CD14-positive monocyte (primary cell): Measurements from ENCODE around the gene KCTD2. TPM values are rescaled to one million over a fixed set of nuclear protein-coding genes. Genes with fewer than 3 reads are reported as not detected.
A peak's percentile ranks its signal among the peaks of the same experiment; 100 is the strongest.

Experiments
- DNase-seq, 3 donors: peaks; one replicate each; pipeline ENCODE4 v3.0.0-alpha.2; 2011 to 2022
- H2AFZ ChIP-seq: 2 replicates; pipeline ENCODE4 v1.6.0; 2012; ENCODE audit warnings: mild to moderate bottlenecking, low read depth, low read length, inconsistent platforms; ENCODE audit not compliant: insufficient read depth, poor library complexity, severe bottlenecking
- H3K27ac ChIP-seq, 2 donors: 1 replicate in 1 of 2; 2 replicates in 1 of 2; pipeline ENCODE4 v1.5.1; 2012 to 2013; ENCODE audit warnings: low read length in 2 of 2, control low read depth in 1 of 2, inconsistent platforms in 1 of 2, low read depth in 1 of 2, mild to moderate bottlenecking in 1 of 2
- H3K27me3 ChIP-seq, 2 donors: one replicate each; pipeline versions ENCODE4 v1.6.0 to v1.6.1; 2011 to 2013; ENCODE audit warnings: low read length in 2 of 2; ENCODE audit not compliant: control insufficient read depth in 2 of 2, insufficient read depth in 2 of 2
- H3K36me3 ChIP-seq, 2 donors: replicated peaks in 1 of 2; 1 replicate in 1 of 2; 2 replicates in 1 of 2; pipeline versions ENCODE4 v1.5.1 to v1.6.1; 2012 to 2013; ENCODE audit warnings: low read length in 2 of 2, control low read depth in 1 of 2, inconsistent platforms in 1 of 2, mild to moderate bottlenecking in 1 of 2; ENCODE audit not compliant: insufficient read depth in 2 of 2, control insufficient read depth in 1 of 2
- H3K4me1 ChIP-seq, 2 donors: 1 replicate in 1 of 2; 2 replicates in 1 of 2; pipeline versions ENCODE4 v1.5.1 to v1.6.1; 2012 to 2013; ENCODE audit warnings: low read length in 2 of 2, control low read depth in 1 of 2, inconsistent platforms in 1 of 2, mild to moderate bottlenecking in 1 of 2, moderate library complexity in 1 of 2; ENCODE audit not compliant: insufficient read depth in 2 of 2, control insufficient read depth in 1 of 2
- H3K4me2 ChIP-seq: replicated peaks from 2 replicates; pipeline ENCODE3; 2012; ENCODE audit warnings: low read length, moderate library complexity, mild to moderate bottlenecking; ENCODE audit not compliant: poor library complexity, severe bottlenecking; ENCODE audit errors: extremely low read depth
- H3K4me3 ChIP-seq, 3 experiments: fragments of 200-600 bp in 1 of 3; sonication (generic) in 1 of 3; replicated peaks in 1 of 3; 1 replicate in 2 of 3; 2 replicates in 1 of 3; pipeline ENCODE4 v1.5.1; 2011 to 2013; ENCODE audit warnings: low read length in 3 of 3, mild to moderate bottlenecking in 3 of 3, control low read depth in 2 of 3, low read depth in 2 of 3, inconsistent platforms in 1 of 3, moderate library complexity in 1 of 3
- H3K79me2 ChIP-seq: 2 replicates; pipeline ENCODE4 v1.6.0; 2012; ENCODE audit warnings: mild to moderate bottlenecking, control low read depth, inconsistent platforms, low read length, moderate library complexity; ENCODE audit not compliant: insufficient read depth
- H3K9ac ChIP-seq: 2 replicates; pipeline ENCODE4 v1.6.0; 2017; ENCODE audit warnings: low read length, mild to moderate bottlenecking; ENCODE audit not compliant: insufficient read depth, poor library complexity, severe bottlenecking
- H3K9me3 ChIP-seq, 2 donors: replicated peaks in 1 of 2; 1 replicate in 1 of 2; 2 replicates in 1 of 2; pipeline versions ENCODE4 v1.5.1 to v1.6.1; 2012 to 2013; ENCODE audit warnings: low read length in 2 of 2, control low read depth in 1 of 2; ENCODE audit not compliant: control insufficient read depth in 1 of 2, insufficient read depth in 1 of 2
- H4K20me1 ChIP-seq: 2 replicates; pipeline ENCODE4 v1.6.0; 2012; ENCODE audit warnings: mild to moderate bottlenecking, low read length, control low read depth, moderate library complexity; ENCODE audit not compliant: insufficient read depth
- H3K27ac Mint-ChIP-seq, 7 donors: one replicate each; pipeline ENCODE4 v1.8.0; 2020; ENCODE audit warnings: mild to moderate bottlenecking in 7 of 7, mixed read lengths in 7 of 7, moderate library complexity in 6 of 7, inconsistent platforms in 2 of 7
- H3K27me3 Mint-ChIP-seq, 3 donors: one replicate each; pipeline ENCODE4 v1.8.0; 2021 to 2022; ENCODE audit warnings: low read depth in 3 of 3, mild to moderate bottlenecking in 3 of 3, mixed read lengths in 3 of 3, moderate library complexity in 3 of 3, inconsistent platforms in 1 of 3
- H3K36me3 Mint-ChIP-seq, 2 donors: one replicate each; pipeline ENCODE4 v1.8.0; 2020; ENCODE audit warnings: mixed read lengths in 2 of 2, inconsistent platforms in 1 of 2, mild to moderate bottlenecking in 1 of 2
- H3K4me1 Mint-ChIP-seq: one replicate; pipeline ENCODE4 v1.8.0; 2020; ENCODE audit warnings: mild to moderate bottlenecking, mixed read lengths
- H3K4me3 Mint-ChIP-seq, 2 donors: one replicate each; pipeline ENCODE4 v1.8.0; 2020; ENCODE audit warnings: mild to moderate bottlenecking in 2 of 2, mixed read lengths in 2 of 2, moderate library complexity in 1 of 2
- H3K9me3 Mint-ChIP-seq, 7 donors: one replicate each; pipeline ENCODE4 v1.8.0; 2020 to 2022; ENCODE audit warnings: mixed read lengths in 7 of 7, mild to moderate bottlenecking in 6 of 7, moderate library complexity in 6 of 7, inconsistent platforms in 2 of 7
- CTCF ChIP-seq: fragments of 200-600 bp; IDR thresholded peaks from one replicate; pipeline ENCODE4 v1.8.0; 2022; ENCODE audit warnings: antibody characterized with exemption, mild to moderate bottlenecking
- WGBS: methylation state at CpG from one replicate; pipeline ENCODE4 v1.1.5; 2013; ENCODE audit warnings: missing lambda C conversion rate; ENCODE audit not compliant: insufficient coverage; 5-methylcytosine and 5-hydroxymethylcytosine counted together
- intact Hi-C, 2 donors: fragments of 100-400 bp; cut with micrococcal nuclease; formaldehyde crosslinking; loops; one replicate each; pipeline versions ENCODE4 v1.15.0 to v1.15.1; 2023
- polyA plus RNA-seq, 3 donors: library from polyadenylated mRNA; depleted of rRNA in 1 of 3; unstranded in 2 of 3; stranded (reverse) in 1 of 3; fragments of 300-500 nt in 2 of 3; fragments of >200 nt in 1 of 3; fragmentation: Illumina TruSeq in 2 of 3; gene quantifications; 1 replicate in 2 of 3; 2 replicates in 1 of 3; pipeline ENCODE4 v1.2.3, GENCODE V29; 2012 to 2021

The KCTD2 gene
- polyA plus RNA-seq, 3 donors: 2.8 to 17.0 (median 2.9) TPM

- peaks cover 11% of the 10 kb centered on the region for H3K79me2 ChIP-seq
- peaks cover 11% of the 10 kb centered on the region for H4K20me1 ChIP-seq
- peaks cover 17% of the 10 kb centered on the region for H3K4me1 Mint-ChIP-seq
- H3K36me3 ChIP-seq: no peaks in the 10 kb centered on the region
- DNase-seq: no peak
- H3K4me3 ChIP-seq: no peak overlapping the region
- no peak overlapping the region for H3K4me3 Mint-ChIP-seq
- no peak overlapping the region for H3K9ac ChIP-seq
- TF ChIP-seq CTCF: no peak
- H3K36me3 Mint-ChIP-seq: peaks cover 0 to 2% of the 10 kb centered on the region in 2 donors
- no peak overlapping the region for H2AFZ ChIP-seq
- no peaks in the 10 kb centered on the region for H3K27me3 ChIP-seq
- H3K27ac Mint-ChIP-seq: no peak overlapping the region
- H3K9me3 Mint-ChIP-seq: no peaks in the 10 kb centered on the region
- no peak overlapping the region for H3K27ac ChIP-seq
- no peak overlapping the region for H3K4me2 ChIP-seq
- peaks cover 17 to 22% of the 10 kb centered on the region in 2 donors for H3K4me1 ChIP-seq
- WGBS: 100% methylated on average over 1 of the region's 2 CpGs
- intact Hi-C loops: loop anchor here in 1 of 2 donors (5.0 kb wide), 1 partner anchor 47 kb away; no protein-coding TSS in a partner anchor
- peaks cover 3 to 10% (median 8%) of the 10 kb centered on the region in 3 donors for H3K27me3 Mint-ChIP-seq
- no peaks in the 10 kb centered on the region for H3K9me3 ChIP-seq
Measured at GRCh38 chr17:75009139-75009724, 37.8 kb upstream of the KCTD2 start.

- no peak overlapping the region for H3K4me3 Mint-ChIP-seq
Measured at GRCh38 chr17:75010683-75011400, 36.2 kb upstream of the KCTD2 start.

More at GRCh38 chr17:75010683-75011400, 36.2 kb upstream of the KCTD2 start:
- H3K36me3 ChIP-seq: peaks cover 0 to 2% of the 10 kb centered on the region in 2 donors
- peaks cover 19% of the 10 kb centered on the region for H3K79me2 ChIP-seq
- peaks cover 17 to 22% of the 10 kb centered on the region in 2 donors for H3K4me1 ChIP-seq
- no peak overlapping the region for H3K4me3 ChIP-seq
- H3K4me2 ChIP-seq: no peak overlapping the region
- no peaks in the 10 kb centered on the region for H3K9me3 Mint-ChIP-seq
- peak overlapping the region in 1 of 7 donors; percentile 58 for H3K27ac Mint-ChIP-seq
- no peak overlapping the region for H3K9ac ChIP-seq
- intact Hi-C loops: no loop called here
- H3K27ac ChIP-seq: no peak overlapping the region
- H3K36me3 Mint-ChIP-seq: peaks cover 2 to 3% of the 10 kb centered on the region in 2 donors
- H3K27me3 Mint-ChIP-seq: peaks cover 3 to 8% (median 4%) of the 10 kb centered on the region in 3 donors
- TF ChIP-seq CTCF: no peak
- DNase-seq: no peak
- H3K9me3 ChIP-seq: no peaks in the 10 kb centered on the region
- peak overlapping the region; percentile 97 for H2AFZ ChIP-seq
- peaks cover 20% of the 10 kb centered on the region for H3K4me1 Mint-ChIP-seq
- 88% methylated on average over 4 of the region's 8 CpGs for WGBS
- peaks cover 15% of the 10 kb centered on the region for H4K20me1 ChIP-seq
- H3K27me3 ChIP-seq: no peaks in the 10 kb centered on the region
